Activated CD4-positive, CD25-positive, alpha-beta regulatory T cell (primary cell): Measurements from ENCODE around the gene SND1.

Source experiments
- DNase-seq, 4 experiments: peaks; one replicate each; lab custom pipeline; 2025; lab: John Stamatoyannopoulos, UW

Gene SND1

GRCh38 chr7:127799535-127800305 lies 147.7 kb downstream of the SND1 start:
- no peak for DNase-seq

- no peak for DNase-seq
Measured at GRCh38 chr7:127802845-127803244, 150.9 kb downstream of the SND1 start.

GRCh38 chr7:127803626-127804025 lies 151.6 kb downstream of the SND1 start:
- no peak for DNase-seq

- DNase-seq, result no peak
Measured at GRCh38 chr7:127807340-127807739, 155.3 kb downstream of the SND1 start.

- DNase-seq, result no peak
Measured at GRCh38 chr7:127807829-127808228, 155.8 kb downstream of the SND1 start.

GRCh38 chr7:127809261-127809702 lies 157.3 kb downstream of the SND1 start:
- DNase-seq, result no peak

GRCh38 chr7:127810113-127810512 lies 158.1 kb downstream of the SND1 start:
- no peak for DNase-seq

GRCh38 chr7:127810696-127811660 lies 159.0 kb downstream of the SND1 start:
- DNase-seq, result no peak

- no peak for DNase-seq
Measured at GRCh38 chr7:127812540-127812939, 160.5 kb downstream of the SND1 start.

- DNase-seq, result no peak
Measured at GRCh38 chr7:127813991-127814541, 162.1 kb downstream of the SND1 start.

GRCh38 chr7:127815631-127816145 lies 163.7 kb downstream of the SND1 start:
- DNase-seq, result no peak

GRCh38 chr7:127816354-127817190 lies 164.6 kb downstream of the SND1 start:
- no peak for DNase-seq

- no peak for DNase-seq
Measured at GRCh38 chr7:127817466-127817865, 165.5 kb downstream of the SND1 start.

- DNase-seq, result no peak
Measured at GRCh38 chr7:127818306-127818705, 166.3 kb downstream of the SND1 start.

- no peak for DNase-seq
Measured at GRCh38 chr7:127819975-127820731, 168.2 kb downstream of the SND1 start.

- DNase-seq, result no peak
Measured at GRCh38 chr7:127820732-127821085, 168.7 kb downstream of the SND1 start.

- no peak for DNase-seq
Measured at GRCh38 chr7:127821146-127821545, 169.2 kb downstream of the SND1 start.

GRCh38 chr7:127822822-127823508 lies 171.0 kb downstream of the SND1 start:
- no peak for DNase-seq

GRCh38 chr7:127824682-127825081 lies 172.7 kb downstream of the SND1 start:
- no peak for DNase-seq

GRCh38 chr7:127828843-127829500 lies 177.0 kb downstream of the SND1 start:
- DNase-seq, result no peak
